Esophagus muscularis mucosa (tissue), 4 donors: Measurements from ENCODE around the gene BRD3. TPM values are rescaled to one million over a fixed set of nuclear protein-coding genes. Genes with fewer than 3 reads are reported as not detected.

ENCODE experiments used
- DNase-seq: peaks from one replicate; pipeline ENCODE4 v3.0.0-alpha.2; 2017; ENCODE audit errors: extremely low spot score
- H3K27ac ChIP-seq, 4 donors: fragments of 200-600 bp; sonication (generic); replicated peaks in 1 of 4; 1 replicate in 3 of 4; 2 replicates in 1 of 4; pipeline ENCODE4 v1.5.1; 2016 to 2019; ENCODE audit warnings: mild to moderate bottlenecking in 1 of 4
- H3K27me3 ChIP-seq, 4 donors: fragments of 200-600 bp; sonication (generic); one replicate each; pipeline versions ENCODE4 v1.5.1 to v1.6.0; 2016 to 2019
- H3K36me3 ChIP-seq, 4 donors: fragments of 200-600 bp; sonication (generic); one replicate each; pipeline ENCODE4 v1.5.1; 2016 to 2019
- H3K4me1 ChIP-seq, 4 donors: fragments of 200-600 bp; sonication (generic); one replicate each; pipeline ENCODE4 v1.5.1; 2016 to 2019
- H3K4me3 ChIP-seq, 4 donors: fragments of 200-600 bp; sonication (generic); 1 replicate in 2 of 4; 2 replicates in 2 of 4; pipeline ENCODE4 v1.5.1; 2016 to 2019; ENCODE audit warnings: mild to moderate bottlenecking in 4 of 4, moderate library complexity in 1 of 4
- H3K9me3 ChIP-seq, 4 donors: fragments of 200-600 bp; sonication (generic); 1 replicate in 3 of 4; 2 replicates in 1 of 4; pipeline ENCODE4 v1.5.1; 2016 to 2019
- CTCF ChIP-seq, 3 experiments: fragments of 200-600 bp in 2 of 3; fragments of 450-650 bp in 1 of 3; sonication (generic) in 2 of 3; IDR thresholded peaks; one replicate each; pipeline ENCODE4 v1.5.1; 2017 to 2019; ENCODE audit warnings: antibody characterized with exemption in 3 of 3, mild to moderate bottlenecking in 2 of 3, moderate library complexity in 1 of 3
- EP300 ChIP-seq: sonication (generic); formaldehyde crosslinking; IDR thresholded peaks from one replicate; pipeline ENCODE4 v1.6.1; 2017; ENCODE audit warnings: antibody characterized with exemption
- POLR2A ChIP-seq: fragments of 450-650 bp; IDR thresholded peaks from one replicate; pipeline ENCODE4 v1.6.1; 2017; ENCODE audit warnings: antibody characterized with exemption, moderate library complexity, mild to moderate bottlenecking, low read depth
- POLR2AphosphoS5 ChIP-seq, 2 donors: sonication (generic); formaldehyde crosslinking; IDR thresholded peaks; one replicate each; pipeline ENCODE4 v1.6.1; 2017; ENCODE audit warnings: antibody characterized with exemption in 2 of 2
- WGBS: methylation state at CpG from one replicate; pipeline ENCODE4 v1.1.5; 2018; 5-methylcytosine and 5-hydroxymethylcytosine counted together
- intact Hi-C: fragments of 100-400 bp; cut with DNase I; formaldehyde crosslinking; loops from one replicate; pipeline ENCODE4 v1.15.1; 2023
- total RNA-seq, 4 donors: library from RNA; depleted of rRNA; stranded (reverse); fragments of >200 nt; gene quantifications; one replicate each; pipeline versions ENCODE4 v1.1.0 to v1.2.1, GENCODE V29; 2016

Gene BRD3
- total RNA-seq, 4 donors from 2014 or later, result 30.0 to 38.2 (median 33.3) TPM

- H3K27me3 ChIP-seq, result no peaks in the 10 kb centered on the region
- no peaks in the 10 kb centered on the region for H3K36me3 ChIP-seq
- TF ChIP-seq POLR2AphosphoS5 (IDR thresholded peaks at IDR 0.05) (no peak), POLR2A (no peak), CTCF (IDR thresholded peaks at IDR 0.05) (no peak), EP300 (no peak)
- no peak overlapping the region for H3K27ac ChIP-seq
- no peak for DNase-seq
- intact Hi-C loops, result no loop called here
- H3K4me3 ChIP-seq, result no peak overlapping the region
- no peaks in the 10 kb centered on the region for H3K9me3 ChIP-seq
- WGBS, result 73% methylated on average over 10 of the region's 17 CpGs
- H3K4me1 ChIP-seq, result peaks cover 74 to 100% (median 100%) of the 10 kb centered on the region in 4 donors
Measured at GRCh38 chr9:134059661-134060395, 8.0 kb downstream of the BRD3 start.

GRCh38 chr9:134059188-134059641 lies 8.6 kb downstream of the BRD3 start:
- TF ChIP-seq CTCF (IDR thresholded peaks at IDR 0.05), result no peak
- TF ChIP-seq POLR2AphosphoS5 (IDR thresholded peaks at IDR 0.05), result no peak
- no peak for TF ChIP-seq POLR2A
- no peak for TF ChIP-seq EP300
- WGBS, result 96% methylated on average over 4 of the region's 16 CpGs
- peaks cover 0 to 1% (median 0%) of the 10 kb centered on the region in 4 donors for H3K36me3 ChIP-seq
- no peak for DNase-seq
- no peak overlapping the region for H3K4me3 ChIP-seq
- peaks cover 74 to 100% (median 100%) of the 10 kb centered on the region in 4 donors for H3K4me1 ChIP-seq
- intact Hi-C loops, result no loop called here
- no peaks in the 10 kb centered on the region for H3K27me3 ChIP-seq
- H3K27ac ChIP-seq, result no peak overlapping the region
- H3K9me3 ChIP-seq, result no peaks in the 10 kb centered on the region

- WGBS, result 61% methylated on average over 7 of the region's 7 CpGs
- intact Hi-C loops, result no loop called here
- H3K27ac ChIP-seq, result no peak overlapping the region
Measured at GRCh38 chr9:134058716-134059115, 9.1 kb downstream of the BRD3 start.

GRCh38 chr9:134057751-134058701 lies 9.8 kb downstream of the BRD3 start:
- DNase-seq, result no peak
- no peak overlapping the region for H3K27ac ChIP-seq
- H3K4me3 ChIP-seq, result no peak overlapping the region
- no peaks in the 10 kb centered on the region for H3K27me3 ChIP-seq
- no peaks in the 10 kb centered on the region for H3K9me3 ChIP-seq
- H3K4me1 ChIP-seq, result peaks cover 64 to 96% (median 91%) of the 10 kb centered on the region in 4 donors
- intact Hi-C loops, result no loop called here
- 83% methylated on average over 26 of the region's 28 CpGs for WGBS
- no peak for TF ChIP-seq CTCF (IDR thresholded peaks at IDR 0.05)
- no peak for TF ChIP-seq EP300
- TF ChIP-seq POLR2A, result no peak
- TF ChIP-seq POLR2AphosphoS5 (IDR thresholded peaks at IDR 0.05), result no peak
- H3K36me3 ChIP-seq, result peaks cover 2 to 11% (median 4%) of the 10 kb centered on the region in 4 donors

More at GRCh38 chr9:134058716-134059115, 9.1 kb downstream of the BRD3 start:
- TF ChIP-seq CTCF (IDR thresholded peaks at IDR 0.05), result no peak
- no peak for TF ChIP-seq POLR2AphosphoS5 (IDR thresholded peaks at IDR 0.05)
- no peak for TF ChIP-seq EP300
- no peak for TF ChIP-seq POLR2A
- Histone ChIP-seq H3K27me3 (no peaks in the 10 kb centered on the region), H3K36me3 (peaks cover 0 to 5% (median 0%) of the 10 kb centered on the region in 4 donors), H3K9me3 (no peaks in the 10 kb centered on the region), H3K4me3 (no peak overlapping the region), H3K4me1 (peaks cover 71 to 100% (median 98%) of the 10 kb centered on the region in 4 donors)
- no peak for DNase-seq
